HG03025 (cell line): Measurements from ENCODE around the gene MAML3.

Experiments
- ATAC-seq: cut with Tn5 transposase; IDR thresholded peaks from one replicate; pipeline ENCODE4 v1.9.1; 2021; ENCODE audit warnings: mild to moderate bottlenecking, moderate library complexity; ENCODE audit not compliant: unreplicated experiment, low FRiP score

The MAML3 gene

DNA sequence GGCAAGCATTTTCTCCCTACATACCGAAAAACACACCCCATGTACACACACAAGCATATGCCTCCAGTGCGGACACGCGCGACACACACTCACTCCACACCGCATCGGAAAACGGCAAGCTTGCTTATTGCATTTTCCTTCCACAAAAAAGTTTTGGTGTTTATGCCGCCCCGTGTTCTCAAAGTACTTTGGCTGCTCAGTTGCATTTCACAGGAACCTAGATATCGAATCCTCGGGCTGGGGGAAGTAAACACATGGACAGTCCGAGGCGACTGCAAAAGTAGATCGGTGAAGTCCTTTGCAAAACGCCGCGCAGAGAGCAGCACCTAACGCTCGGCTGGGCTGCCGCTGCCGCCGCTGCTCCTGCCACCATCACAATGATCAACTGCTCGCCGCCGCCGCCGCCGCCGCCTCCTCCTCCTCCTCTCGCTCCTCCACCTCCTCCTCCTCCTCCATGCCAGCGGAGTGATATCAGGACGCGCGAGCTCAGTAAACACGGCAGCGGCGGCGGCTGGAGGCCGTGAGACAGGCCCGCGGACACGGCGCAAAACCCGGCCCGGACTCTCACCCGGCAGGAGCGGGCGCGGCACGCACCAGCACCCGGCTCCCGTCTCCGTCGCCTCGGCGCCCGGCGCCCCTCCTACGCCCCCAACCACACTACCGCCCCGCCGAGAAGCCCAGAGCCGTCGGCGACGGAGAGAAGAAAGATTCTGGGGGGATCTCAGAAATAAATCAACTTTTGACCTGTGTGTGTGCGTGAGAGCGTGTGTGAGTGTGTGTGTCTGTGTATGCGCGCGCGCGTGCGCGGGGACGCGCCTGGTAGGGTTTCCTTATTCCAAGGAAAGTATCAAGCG lies at the start of gene MAML3:
TSS of gene MAML3 (minus strand) at position 467 of the 854 bp plus-strand sequence. CDS start 857 bp downstream, outside the sequence.
- peak; percentile 40 for ATAC-seq

GRCh38 chr4:140198942-140199341 lies 45.0 kb upstream of the MAML3 start:
- ATAC-seq, result no peak

- ATAC-seq, result no peak
Measured at GRCh38 chr4:140195806-140196205, 41.8 kb upstream of the MAML3 start.

- ATAC-seq, result no peak
Measured at GRCh38 chr4:140189805-140190204, 35.8 kb upstream of the MAML3 start.

- ATAC-seq, result no peak
Measured at GRCh38 chr4:140188975-140189374, 35.0 kb upstream of the MAML3 start.

DNA sequence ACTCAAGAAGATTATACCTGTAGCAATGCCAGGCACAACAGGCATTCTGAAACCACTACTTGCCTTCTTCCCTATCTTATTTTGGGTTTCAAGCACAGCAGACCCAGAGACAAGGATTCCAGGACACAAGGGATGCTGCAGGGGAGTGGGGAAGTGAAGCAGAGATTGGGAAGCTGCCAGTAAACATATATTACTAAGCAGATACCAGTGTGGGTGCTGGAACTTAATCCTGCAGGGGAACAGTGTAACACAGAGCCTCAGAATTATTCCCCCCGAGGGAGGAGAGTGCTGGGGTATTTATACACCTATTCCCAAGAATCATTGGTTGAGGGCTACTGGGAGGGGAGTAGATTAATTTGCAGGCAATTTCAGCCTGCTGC lies 33.3 kb upstream of the MAML3 start:
- no peak for ATAC-seq

GRCh38 chr4:140186651-140187315 lies 32.8 kb upstream of the MAML3 start:
- ATAC-seq, result no peak

DNA sequence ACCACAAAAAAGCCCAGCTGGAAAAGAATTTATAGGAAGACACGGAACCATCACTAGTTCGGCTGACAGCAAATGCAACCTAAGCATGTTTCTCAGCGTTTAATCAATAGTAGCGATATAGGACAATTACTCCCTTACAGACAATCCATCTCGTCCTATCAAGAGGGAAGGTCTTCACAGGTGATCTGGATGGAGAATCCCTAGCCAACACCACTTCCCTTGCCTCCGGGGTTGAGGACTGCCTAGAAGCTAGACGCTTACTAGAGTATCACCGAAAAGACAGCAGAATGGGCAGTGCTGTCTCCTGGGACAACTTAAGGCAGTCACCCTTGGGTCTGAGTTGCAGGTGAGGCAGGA lies 32.1 kb upstream of the MAML3 start:
- no peak for ATAC-seq

GRCh38 chr4:140185412-140186081 lies 31.6 kb upstream of the MAML3 start:
- no peak for ATAC-seq

DNA sequence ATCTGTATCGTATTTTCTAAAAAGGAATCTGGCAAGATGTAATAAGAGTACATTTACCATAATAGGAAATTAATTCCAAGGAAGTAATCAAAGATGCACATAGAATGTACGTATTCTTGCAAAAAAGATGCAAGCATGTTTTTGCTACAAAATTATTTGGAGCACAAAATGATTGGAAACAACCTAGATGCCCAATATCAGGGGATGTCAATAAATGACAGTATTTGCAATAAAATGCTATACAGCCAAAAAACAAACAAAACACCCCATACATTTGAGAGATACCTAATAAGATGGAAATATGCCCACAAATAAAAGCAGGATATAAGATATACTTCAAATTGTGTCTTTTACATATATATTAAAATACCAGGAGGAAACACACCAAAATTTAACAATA lies 29.3 kb upstream of the MAML3 start:
- ATAC-seq, result no peak

- ATAC-seq, result no peak
Measured at GRCh38 chr4:140180577-140180976, 26.6 kb upstream of the MAML3 start.

DNA sequence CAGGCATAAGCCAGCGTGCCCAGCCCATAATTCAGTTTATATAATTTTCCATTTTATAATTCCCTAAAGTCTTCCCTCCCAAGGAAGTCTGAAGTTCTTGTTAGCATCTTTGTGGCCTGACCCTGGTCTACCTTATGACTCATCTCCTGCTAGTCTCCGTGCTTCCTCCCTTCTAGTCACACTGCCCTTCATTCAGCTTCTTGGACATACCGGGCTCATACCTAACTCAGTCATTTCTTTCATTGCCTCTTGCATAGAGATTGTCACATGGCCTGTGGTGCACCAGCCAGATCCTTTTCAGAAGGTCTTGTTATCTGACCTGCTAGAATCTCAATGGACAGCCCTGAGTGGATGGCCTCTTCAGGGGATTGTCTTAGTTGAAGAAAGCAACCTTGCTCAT lies 22.8 kb upstream of the MAML3 start:
- no peak for ATAC-seq

DNA sequence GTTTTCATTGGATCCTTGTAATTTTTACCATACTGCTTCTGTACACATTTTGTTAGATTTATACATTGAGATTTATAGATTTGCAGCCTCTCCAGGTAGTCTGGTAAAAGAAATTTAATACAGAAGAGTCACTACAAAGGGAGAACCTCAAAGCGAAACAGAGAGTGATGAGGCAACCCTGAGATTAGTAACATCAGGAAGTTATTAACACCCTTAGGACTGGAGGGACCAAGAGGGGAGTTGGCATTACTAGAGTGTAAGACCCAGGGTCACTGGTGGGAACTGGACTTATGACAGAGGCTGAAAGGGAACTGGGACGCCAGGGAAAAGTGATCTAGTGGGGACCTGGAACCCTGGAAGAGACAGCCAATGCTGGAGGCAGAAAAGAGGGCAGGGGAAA lies 20.6 kb upstream of the MAML3 start:
- ATAC-seq, result no peak

DNA sequence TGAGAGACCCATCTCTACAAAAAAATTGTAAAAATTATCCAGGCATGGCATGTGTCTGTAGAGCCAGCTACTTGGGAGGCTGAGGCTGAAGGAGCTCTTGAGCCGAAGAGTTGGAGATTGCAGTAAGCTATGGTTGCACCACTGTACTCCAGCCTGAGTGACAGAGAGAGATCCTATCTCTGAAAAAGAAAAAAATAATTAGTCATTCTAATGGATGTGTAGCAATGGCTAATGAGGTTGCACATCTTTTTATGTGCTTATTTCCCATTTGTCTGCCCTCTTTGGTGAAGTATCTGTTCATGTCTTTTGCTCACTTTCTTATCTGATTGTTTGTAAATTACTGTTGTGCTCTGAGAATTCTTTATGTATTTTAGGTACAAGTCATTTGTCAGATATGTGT lies 19.0 kb upstream of the MAML3 start:
- ATAC-seq, result no peak

DNA sequence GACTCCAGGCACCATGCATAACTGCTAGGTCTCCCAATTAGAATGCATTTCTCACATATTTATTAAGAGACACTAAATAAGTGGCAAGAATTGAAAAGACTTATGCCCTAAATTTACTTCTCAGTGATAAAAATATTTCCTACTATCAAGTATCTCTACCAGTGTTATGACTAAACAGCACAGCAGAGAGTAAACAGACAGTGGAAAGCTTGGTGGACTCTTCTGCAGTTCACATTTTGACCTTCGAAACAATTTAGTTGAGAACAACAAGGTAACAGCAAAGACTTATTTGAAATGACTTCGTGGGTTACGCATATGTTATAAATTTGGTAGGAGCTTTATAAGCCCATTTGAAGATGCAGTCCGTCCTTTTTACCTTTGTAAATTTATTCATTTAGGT lies 16.3 kb upstream of the MAML3 start:
- no peak for ATAC-seq

DNA sequence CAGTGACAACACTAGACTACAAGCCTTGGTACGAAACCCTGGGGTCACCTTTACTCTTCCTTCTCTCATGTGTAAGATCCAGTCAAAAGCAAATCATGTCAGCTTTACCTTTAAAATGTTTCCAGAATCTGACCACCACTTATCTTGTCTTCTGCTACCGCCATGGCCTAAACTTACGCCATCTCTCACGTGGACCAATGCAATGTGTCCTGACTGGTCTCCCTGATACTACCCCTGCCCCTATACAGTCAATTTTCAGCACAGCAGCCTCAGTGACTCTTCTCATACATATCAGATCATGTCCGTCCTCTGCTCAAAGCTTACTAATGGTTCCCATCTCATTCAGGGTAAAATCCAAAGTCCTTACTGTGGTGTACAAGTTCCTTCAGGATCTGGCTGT lies 15.0 kb upstream of the MAML3 start:
- no peak for ATAC-seq

- no peak for ATAC-seq
Measured at GRCh38 chr4:140168474-140168873, 14.5 kb upstream of the MAML3 start.

- ATAC-seq, result no peak
Measured at GRCh38 chr4:140163029-140163810, 9.2 kb upstream of the MAML3 start.

DNA sequence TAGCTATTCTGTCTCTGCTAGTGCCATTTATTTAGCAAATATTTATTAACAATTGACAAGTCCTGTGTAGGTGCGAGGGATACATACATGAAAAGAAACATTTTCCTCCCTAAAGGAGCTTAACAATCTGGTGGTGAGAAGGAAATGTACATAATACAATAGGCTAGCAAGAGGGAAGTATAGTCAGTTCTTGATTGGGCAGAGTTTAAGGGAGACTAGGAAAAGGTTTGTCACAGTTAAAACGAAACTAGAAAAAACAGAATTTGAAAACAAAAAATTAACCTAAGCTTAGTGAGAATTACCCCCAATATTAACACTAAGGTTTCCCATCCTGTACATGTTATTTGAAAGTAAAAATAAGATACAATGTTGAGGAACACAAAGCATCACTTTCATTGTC lies 8.6 kb upstream of the MAML3 start:
- no peak for ATAC-seq

- no peak for ATAC-seq
Measured at GRCh38 chr4:140158365-140159030, 4.5 kb upstream of the MAML3 start.
